A549 (cell line): Measurements from ENCODE around the gene PRRG2. TPM values are rescaled to one million over a fixed set of nuclear protein-coding genes. Genes with fewer than 3 reads are reported as not detected.

Source experiments
- ATAC-seq, 2 experiments: fragments of 200-7000 bp in 1 of 2; fragments of >200 bp in 1 of 2; cut with Nextera tagmentation in 1 of 2; cut with Tn5 transposase in 1 of 2; 3 replicates each; pipeline versions ENCODE4 v1.8.0 to v1.9.1; 2018 to 2020; ENCODE audit warnings: mild to moderate bottlenecking in 1 of 2, moderate library complexity in 1 of 2
- CTCF ChIA-PET: fragments of 300-600 bp; sonication (Branson Sonifier 250); formaldehyde crosslinking; extraction: SDS; loops from one replicate; lab custom pipeline; 2021; ENCODE audit warnings: antibody characterized with exemption, inconsistent platforms; lab: Yijun Ruan, JAX
- POLR2A ChIA-PET: fragments of 350-600 bp; formaldehyde crosslinking; extraction: SDS; loops from one replicate; lab custom pipeline; 2021; ENCODE audit warnings: antibody characterized with exemption, inconsistent platforms; lab: Yijun Ruan, JAX
- DNase-seq, 2 experiments: peaks; one replicate each; pipeline versions ENCODE4 v3.0.0 to v3.0.0-alpha.2; 2011 to 2016; ENCODE audit warnings: low read depth in 1 of 2, low spot score in 1 of 2
- FAIRE-seq: peaks from 2 replicates; lab custom pipeline; 2011; peaks lifted over from hg19 to GRCh38; lab: Jason Lieb, UNC
- H3K27ac ChIP-seq, 2 experiments: fragments of >200 bp; sonication (Bioruptor Twin); formaldehyde crosslinking; 3 replicates each; pipeline ENCODE4 v1.5.1; 2016 to 2017
- H3K4me1 ChIP-seq: fragments of >200 bp; sonication (Bioruptor Twin); formaldehyde crosslinking; 3 replicates; pipeline ENCODE4 v1.6.1; 2016
- H3K4me2 ChIP-seq: fragments of >200 bp; sonication (Bioruptor Twin); formaldehyde crosslinking; 3 replicates; pipeline ENCODE4 v1.6.1; 2016
- H3K4me3 ChIP-seq: fragments of >200 bp; sonication (Bioruptor Twin); formaldehyde crosslinking; 3 replicates; pipeline ENCODE4 v1.5.1; 2016
- H3K9me3 ChIP-seq: fragments of >200 bp; sonication (Bioruptor Twin); formaldehyde crosslinking; 3 replicates; pipeline ENCODE4 v1.6.1; 2016
- BHLHE40 ChIP-seq: IDR thresholded peaks from 2 replicates; pipeline ENCODE4 v1.6.1; 2012; ENCODE audit warnings: low read depth, low read length, inconsistent platforms
- CBX8 ChIP-seq: fragments of 200-600 bp; sonication (generic); IDR thresholded peaks from 2 replicates; pipeline ENCODE4 v1.6.1; 2016
- CHD2 ChIP-seq: fragments of 150-350 bp; IDR thresholded peaks from 2 replicates; pipeline ENCODE4 v1.6.1; 2014; ENCODE audit warnings: low read length; ENCODE audit not compliant: partially characterized antibody
- E2F6 ChIP-seq: IDR thresholded peaks from 2 replicates; pipeline ENCODE4 v1.6.1; 2012; ENCODE audit warnings: low read depth, borderline replicate concordance
- EHF ChIP-seq: fragments of 250-450 bp; sonication (Bioruptor Pico); IDR thresholded peaks from 2 replicates; pipeline ENCODE4 v1.5.0; 2020; ENCODE audit warnings: mild to moderate bottlenecking
- EHMT2 ChIP-seq: fragments of 200-600 bp; sonication (generic); IDR thresholded peaks from 2 replicates; pipeline ENCODE4 v1.6.1; 2016; ENCODE audit warnings: antibody characterized with exemption, low read depth, mild to moderate bottlenecking, moderate library complexity
- ELK1 ChIP-seq: fragments of 150-350 bp; IDR thresholded peaks from 2 replicates; pipeline ENCODE4 v1.6.1; 2014; ENCODE audit warnings: low read depth, mild to moderate bottlenecking, low read length
- ESRRA ChIP-seq: fragments of 150-350 bp; IDR thresholded peaks from 2 replicates; pipeline ENCODE4 v1.6.1; 2014; ENCODE audit warnings: mild to moderate bottlenecking, low read length, borderline replicate concordance
- HDAC2 ChIP-seq: fragments of 200-600 bp; sonication (generic); IDR thresholded peaks from 2 replicates; pipeline ENCODE4 v1.6.1; 2016
- HEYL ChIP-seq: fragments of 250-450 bp; sonication (Bioruptor Pico); IDR thresholded peaks from 2 replicates; pipeline ENCODE4 v1.8.0; 2021; ENCODE audit warnings: mild to moderate bottlenecking, moderate library complexity
- HOXB13 ChIP-seq: fragments of 250-450 bp; sonication (Bioruptor Pico); IDR thresholded peaks from 2 replicates; pipeline ENCODE4 v1.5.0; 2020; ENCODE audit warnings: low read depth, mild to moderate bottlenecking, moderate library complexity
- KDM1A ChIP-seq: fragments of 200-600 bp; sonication (generic); IDR thresholded peaks from 2 replicates; pipeline ENCODE4 v1.6.1; 2016; ENCODE audit warnings: low read depth, mild to moderate bottlenecking
- KDM5A ChIP-seq: fragments of 200-600 bp; sonication (generic); IDR thresholded peaks from 2 replicates; pipeline ENCODE4 v1.6.1; 2016; ENCODE audit warnings: antibody characterized with exemption, mild to moderate bottlenecking
- MAFK ChIP-seq: fragments of 450-650 bp; IDR thresholded peaks from 2 replicates; pipeline ENCODE4 v1.6.1; 2014; ENCODE audit not compliant: partially characterized antibody
- MAX ChIP-seq: IDR thresholded peaks from 2 replicates; pipeline ENCODE4 v1.6.1; 2012
- MYC ChIP-seq: IDR thresholded peaks from 2 replicates; pipeline ENCODE4 v1.6.1; 2012; ENCODE audit warnings: mild to moderate bottlenecking, inconsistent platforms, low read length, improper control_type of control experiment, borderline replicate concordance
- PBX3 ChIP-seq: IDR thresholded peaks from 2 replicates; pipeline ENCODE4 v1.6.1; 2012
- POLR2AphosphoS2 ChIP-seq: conservative IDR thresholded peaks from 2 replicates; pipeline ENCODE4 v1.6.1; 2012; ENCODE audit warnings: low read length, improper control_type of control experiment, inconsistent platforms
- RARB ChIP-seq: fragments of 250-450 bp; sonication (Bioruptor Pico); IDR thresholded peaks from 2 replicates; pipeline ENCODE4 v1.8.0; 2021; ENCODE audit warnings: mild to moderate bottlenecking, moderate library complexity
- RFX5 ChIP-seq: fragments of 450-650 bp; IDR thresholded peaks from 2 replicates; pipeline ENCODE4 v1.7.1; 2014; ENCODE audit warnings: antibody characterized with exemption, mild to moderate bottlenecking, moderate library complexity
- RNF2 ChIP-seq: fragments of 200-600 bp; sonication (generic); IDR thresholded peaks from 2 replicates; pipeline ENCODE4 v1.6.1; 2016; ENCODE audit warnings: low read depth, mild to moderate bottlenecking, antibody characterized with exemption, moderate library complexity, borderline replicate concordance
- SMC3 ChIP-seq: fragments of >200 bp; sonication (Bioruptor Twin); formaldehyde crosslinking; IDR thresholded peaks from 3 replicates; pipeline ENCODE4 v1.6.1; 2018; ENCODE audit warnings: inconsistent platforms
- SREBF2 ChIP-seq: fragments of 450-650 bp; IDR thresholded peaks from 2 replicates; pipeline ENCODE4 v1.6.1; 2014; ENCODE audit warnings: mild to moderate bottlenecking, moderate library complexity
- ZFP36 ChIP-seq: fragments of 450-650 bp; IDR thresholded peaks from 2 replicates; pipeline ENCODE4 v1.6.1; 2014; ENCODE audit warnings: borderline replicate concordance; ENCODE audit not compliant: partially characterized antibody
- WGBS: methylation state at CpG from one replicate; pipeline ENCODE4 v1.1.6; 2017; ENCODE audit errors: missing lambda C conversion rate; 5-methylcytosine and 5-hydroxymethylcytosine counted together
- polyA minus RNA-seq: library from RNA; depleted of rRNA, polyadenylated mRNA; stranded (reverse); fragments of >200 nt; gene quantifications from 2 replicates; pipeline ENCODE4 v1.2.3, GENCODE V29; 2011; rRNA and poly(A)+ RNA removed
- polyA plus RNA-seq, 4 experiments: library from polyadenylated mRNA; depleted of rRNA in 3 of 4; stranded (reverse); fragments of >200 nt; fragmentation: RNase III in 1 of 4; extraction: RNeasy Plus Mini Kit Qiagen cat#74134 plus additional on column Dnase treatment in 1 of 4; gene quantifications; 2 replicates in 3 of 4; 3 replicates in 1 of 4; pipeline ENCODE4 v1.2.3, GENCODE V29; 2011 to 2017
- TF ChIP-seq, protein P1 (sequence below): fragments of 450-650 bp; IDR thresholded peaks from 2 replicates; pipeline ENCODE4 v1.6.1; 2014; ENCODE audit warnings: antibody characterized with exemption
- TF ChIP-seq, protein P2 (sequence below): fragments of >200 bp; sonication (Bioruptor Twin); formaldehyde crosslinking; IDR thresholded peaks from 3 replicates; pipeline ENCODE4 v1.5.1; 2016

Gene PRRG2
- 0.53 and 0.82 TPM in 2 replicates for polyA plus RNA-seq (2011; rRNA removed)
- 0.45 and 0.54 TPM in 2 replicates for polyA plus RNA-seq (2012; cell fraction: cytosol; rRNA removed)
- 0.55 and 0.66 TPM in 2 replicates for polyA plus RNA-seq (2012; cell fraction: nucleus; rRNA removed)
- 0.68 to 1.1 TPM (median 1.0 TPM) in 3 replicates for polyA plus RNA-seq (2017; fragmentation: RNase III; extraction: RNeasy Plus Mini Kit Qiagen cat#74134 plus additional on column Dnase treatment)
- polyA minus RNA-seq = 0.44 and 0.54 TPM in 2 replicates

DNA sequence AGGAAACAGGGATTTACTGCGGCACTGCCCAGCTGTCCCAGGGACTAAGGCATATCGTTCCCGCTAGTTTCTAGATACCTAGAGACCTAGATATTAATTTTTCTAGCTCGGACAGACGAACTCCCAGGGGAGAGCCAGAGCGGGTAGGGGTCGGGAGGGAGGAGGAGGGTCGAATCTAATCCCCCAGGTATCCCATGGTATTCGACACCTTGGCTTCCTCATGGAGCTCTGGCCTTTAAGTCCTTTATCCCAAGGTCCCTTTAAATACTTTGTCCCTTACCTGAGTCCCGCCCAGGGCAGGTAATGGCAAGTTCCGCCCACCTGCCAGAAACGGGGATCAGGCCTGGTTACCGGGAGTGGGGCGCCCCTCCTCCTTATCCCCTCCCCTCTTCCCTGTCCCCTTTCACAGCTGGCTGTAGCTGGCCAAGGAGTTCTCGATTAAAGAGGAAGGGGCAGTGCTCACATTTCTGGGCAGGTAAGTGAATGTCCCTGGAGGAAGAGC, at the start of gene PRRG2:
PRRG2 (plus strand) TSS at position 310 of the 502 bp plus-strand sequence. CDS start 1,904 bp downstream, outside the sequence.
- POLR2A ChIA-PET = interaction anchor here (0.7 to 2.8 kb wide), 13 partner anchors 9 to 128 kb away, joined by 3 to 30 read pairs (median 5); partner anchors contain the start of genes ALDH16A1, RPS11, RRAS and SCAF1
- FAIRE-seq (no peak), DNase-seq (no peak), ATAC-seq (no peak)
- 47% methylated on average over 14 of the region's 15 CpGs for WGBS
- Histone ChIP-seq H3K4me3 (peak within 1 kb of the TSS; percentile 63), H3K4me2 (peak within 1 kb of the TSS; percentile 80), H3K9me3 (no peaks in the 10 kb centered on the region), H3K27ac (peak within 1 kb of the TSS; percentile 68 to 88), H3K4me1 (peaks cover 8% of the 10 kb centered on the region; the same call in 2 of the 3 replicates)
- CTCF ChIA-PET = interaction anchor here (0.8 to 16.1 kb wide), 15 partner anchors 10 to 136 kb away, joined by 3 to 426 read pairs (median 4); partner anchors contain the start of genes FLT3LG and PRR12
- TF ChIP-seq MAFK (no peak), HDAC2 (0 out of 2 replicates have a peak, but pooled peaks have one; percentile 9), KDM5A (no peak)

DNA sequence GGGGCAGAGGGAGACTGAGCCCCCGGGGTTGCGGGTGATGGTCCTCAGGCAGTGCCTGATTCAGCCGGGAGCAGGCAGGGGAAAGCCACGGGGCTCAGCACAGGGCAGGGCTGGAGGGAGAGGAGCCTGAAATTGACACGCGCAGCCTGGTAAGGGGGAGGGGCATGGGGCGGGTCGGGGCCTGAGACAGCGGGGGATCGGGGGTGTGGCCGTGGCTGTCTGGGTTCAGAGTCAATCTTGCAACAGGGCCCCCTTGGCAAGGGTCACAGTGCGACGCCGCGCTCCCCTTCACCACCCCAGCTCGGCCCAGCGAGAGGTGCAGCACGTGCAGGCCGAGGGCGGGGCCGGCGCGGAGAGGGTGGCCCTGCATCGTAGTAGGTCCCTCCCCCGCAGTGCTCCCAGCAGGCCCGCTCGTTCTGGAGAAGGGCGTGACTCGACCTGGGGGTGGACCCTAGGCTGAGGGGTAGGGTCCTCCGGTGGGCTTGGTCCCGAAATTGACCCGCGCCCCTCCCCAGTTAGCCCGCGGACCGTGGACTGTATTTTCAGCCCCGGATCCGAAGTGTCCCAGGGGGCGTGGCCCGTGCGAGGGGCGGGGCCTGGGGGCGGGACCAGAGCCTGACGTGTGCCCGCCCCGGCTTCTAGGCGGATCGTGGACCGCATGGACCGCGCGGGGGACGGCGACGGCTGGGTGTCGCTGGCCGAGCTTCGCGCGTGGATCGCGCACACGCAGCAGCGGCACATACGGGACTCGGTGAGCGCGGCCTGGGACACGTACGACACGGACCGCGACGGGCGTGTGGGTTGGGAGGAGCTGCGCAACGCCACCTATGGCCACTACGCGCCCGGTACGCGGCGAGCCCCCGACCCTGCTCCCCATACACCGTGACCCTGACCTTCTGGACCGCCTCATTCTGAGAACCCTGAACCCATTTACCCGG, 47.3 kb upstream of the PRRG2 start:
- peak overlapping the region; percentile 58 for H3K4me3 ChIP-seq
- ATAC-seq = peak; percentile 91 to 92
- peak; percentile 79 to 85 for DNase-seq
- peaks cover 7% of the 10 kb centered on the region; the same call in 1 of the 3 replicates for H3K4me1 ChIP-seq
- TF ChIP-seq MYC (peak; percentile 39; the same call in 1 of the 2 replicates), CBX8 (no peak), PBX3 (no peak), ZFP36 (no peak), EHF (CRISPR knock-in tag) (no peak), SREBF2 (no peak), SMC3 (no peak), EHMT2 (no peak), POLR2AphosphoS2 (no peak), RFX5 (no peak), HEYL (CRISPR knock-in tag) (no peak), RNF2 (no peak), MAX (peak; percentile 93), BHLHE40 (peak; percentile 95), KDM1A (no peak), RARB (CRISPR knock-in tag) (no peak), HOXB13 (CRISPR knock-in tag) (no peak), ELK1 (no peak), ESRRA (no peak), CHD2 (no peak), E2F6 (peak; percentile 90)
- TF ChIP-seq, protein P1, sequence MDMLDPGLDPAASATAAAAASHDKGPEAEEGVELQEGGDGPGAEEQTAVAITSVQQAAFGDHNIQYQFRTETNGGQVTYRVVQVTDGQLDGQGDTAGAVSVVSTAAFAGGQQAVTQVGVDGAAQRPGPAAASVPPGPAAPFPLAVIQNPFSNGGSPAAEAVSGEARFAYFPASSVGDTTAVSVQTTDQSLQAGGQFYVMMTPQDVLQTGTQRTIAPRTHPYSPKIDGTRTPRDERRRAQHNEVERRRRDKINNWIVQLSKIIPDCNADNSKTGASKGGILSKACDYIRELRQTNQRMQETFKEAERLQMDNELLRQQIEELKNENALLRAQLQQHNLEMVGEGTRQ = peak; percentile 72
- TF ChIP-seq, protein P2, sequence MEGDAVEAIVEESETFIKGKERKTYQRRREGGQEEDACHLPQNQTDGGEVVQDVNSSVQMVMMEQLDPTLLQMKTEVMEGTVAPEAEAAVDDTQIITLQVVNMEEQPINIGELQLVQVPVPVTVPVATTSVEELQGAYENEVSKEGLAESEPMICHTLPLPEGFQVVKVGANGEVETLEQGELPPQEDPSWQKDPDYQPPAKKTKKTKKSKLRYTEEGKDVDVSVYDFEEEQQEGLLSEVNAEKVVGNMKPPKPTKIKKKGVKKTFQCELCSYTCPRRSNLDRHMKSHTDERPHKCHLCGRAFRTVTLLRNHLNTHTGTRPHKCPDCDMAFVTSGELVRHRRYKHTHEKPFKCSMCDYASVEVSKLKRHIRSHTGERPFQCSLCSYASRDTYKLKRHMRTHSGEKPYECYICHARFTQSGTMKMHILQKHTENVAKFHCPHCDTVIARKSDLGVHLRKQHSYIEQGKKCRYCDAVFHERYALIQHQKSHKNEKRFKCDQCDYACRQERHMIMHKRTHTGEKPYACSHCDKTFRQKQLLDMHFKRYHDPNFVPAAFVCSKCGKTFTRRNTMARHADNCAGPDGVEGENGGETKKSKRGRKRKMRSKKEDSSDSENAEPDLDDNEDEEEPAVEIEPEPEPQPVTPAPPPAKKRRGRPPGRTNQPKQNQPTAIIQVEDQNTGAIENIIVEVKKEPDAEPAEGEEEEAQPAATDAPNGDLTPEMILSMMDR = peak; percentile 49
- H3K9me3 ChIP-seq = no peaks in the 10 kb centered on the region
- WGBS = 2% methylated on average over 56 of the region's 87 CpGs
- peak overlapping the region; percentile 96 for H3K4me2 ChIP-seq
- ChIA-PET CTCF (interaction anchor here (0.6 to 7.1 kb wide), 12 partner anchors 10 to 142 kb away, joined by 3 to 84 read pairs (median 4); partner anchors contain the start of gene PIH1D1), POLR2A (interaction anchor here (0.7 to 1.4 kb wide), 3 partner anchors 38 to 47 kb away, joined by 3 to 6 read pairs (median 3); partner anchors contain the start of genes NOSIP and RPS11)
- no peak for FAIRE-seq
- H3K27ac ChIP-seq = peak overlapping the region; percentile 9 to 73; a peak in 3 of 6 replicates
